SK-N-SH (cell line): Measurements from ENCODE around the gene YY1. TPM values are rescaled to one million over a fixed set of nuclear protein-coding genes. Genes with fewer than 3 reads are reported as not detected.

ENCODE experiments used
- CTCF ChIA-PET: fragments of 300-600, 350-600 bp; formaldehyde crosslinking; extraction: SDS; loops from one replicate; lab custom pipeline; 2021; lab: Yijun Ruan, JAX
- POLR2A ChIA-PET: fragments of 350-600 bp; sonication (Branson Sonifier 250); formaldehyde crosslinking; extraction: SDS; loops from one replicate; lab custom pipeline; 2020; ENCODE audit warnings: antibody characterized with exemption, inconsistent platforms; lab: Yijun Ruan, JAX
- DNase-seq: peaks from one replicate; pipeline ENCODE4 v3.0.0; 2012
- H2AFZ ChIP-seq: fragments of 200-600 bp; sonication (generic); 2 replicates; pipeline ENCODE4 v1.8.1; 2016; ENCODE audit warnings: antibody characterized with exemption, mild to moderate bottlenecking, low read depth
- H3F3A ChIP-seq: fragments of 200-600 bp; sonication (generic); replicated peaks from 2 replicates; pipeline ENCODE3; 2016; ENCODE audit warnings: antibody characterized with exemption, mild to moderate bottlenecking; ENCODE audit not compliant: insufficient read depth
- H3K27ac ChIP-seq, 2 experiments: fragments of 200-500 bp in 1 of 2; fragments of 200-600 bp in 1 of 2; sonication (Bioruptor generic) in 1 of 2; sonication (generic), shearing (Covaris generic) in 1 of 2; 2 replicates each; pipeline versions ENCODE4 v1.5.1 to v1.6.1; 2014 to 2016; ENCODE audit warnings: low read depth in 2 of 2, inconsistent platforms in 1 of 2, low read length in 1 of 2, mild to moderate bottlenecking in 1 of 2, mixed read lengths in 1 of 2
- H3K27me3 ChIP-seq: fragments of 200-600 bp; sonication (generic), shearing (Covaris generic); 2 replicates; pipeline ENCODE4 v1.6.1; 2016; ENCODE audit warnings: mixed run types; ENCODE audit not compliant: insufficient read depth
- H3K36me3 ChIP-seq, 2 experiments: fragments of 200-500 bp in 1 of 2; fragments of 200-600 bp in 1 of 2; sonication (Bioruptor generic) in 1 of 2; sonication (generic) in 1 of 2; replicated peaks in 1 of 2; 2 replicates each; pipeline versions ENCODE3 to v1.5.1; 2014 to 2016; ENCODE audit warnings: low read length in 1 of 2, mild to moderate bottlenecking in 1 of 2; ENCODE audit not compliant: insufficient read depth in 2 of 2, control insufficient read depth in 1 of 2
- H3K4me1 ChIP-seq, 2 experiments: fragments of 200-500 bp in 1 of 2; fragments of 200-600 bp in 1 of 2; sonication (Bioruptor generic) in 1 of 2; sonication (generic), shearing (Covaris generic) in 1 of 2; 2 replicates each; pipeline versions ENCODE4 v1.5.1 to v1.6.1; 2014 to 2016; ENCODE audit warnings: low read depth in 1 of 2, low read length in 1 of 2, mixed run types in 1 of 2; ENCODE audit not compliant: insufficient read depth in 2 of 2, control insufficient read depth in 1 of 2
- H3K4me2 ChIP-seq: fragments of 200-600 bp; sonication (generic), shearing (Covaris generic); 2 replicates; pipeline ENCODE4 v1.6.1; 2017; ENCODE audit warnings: mixed run types
- H3K4me3 ChIP-seq, 2 experiments: fragments of 200-500 bp in 1 of 2; fragments of 200-600 bp in 1 of 2; sonication (Bioruptor generic) in 1 of 2; sonication (generic), shearing (Covaris generic) in 1 of 2; 2 replicates each; pipeline versions ENCODE4 v1.5.1 to v1.8.1; 2014 to 2016; ENCODE audit warnings: low read depth in 2 of 2, inconsistent platforms in 1 of 2, low read length in 1 of 2, mild to moderate bottlenecking in 1 of 2, mixed read lengths in 1 of 2, moderate library complexity in 1 of 2
- H3K79me2 ChIP-seq: fragments of 200-600 bp; sonication (generic); 2 replicates; pipeline ENCODE4 v1.8.1; 2017; ENCODE audit warnings: mild to moderate bottlenecking; ENCODE audit not compliant: insufficient read depth
- H3K9ac ChIP-seq: fragments of 200-600 bp; sonication (generic); 2 replicates; pipeline ENCODE4 v1.6.1; 2017; ENCODE audit warnings: mixed run types
- H3K9me2 ChIP-seq: fragments of 200-600 bp; sonication (generic); 2 replicates; pipeline ENCODE4 v1.6.1; 2017; ENCODE audit warnings: mixed run types
- H3K9me3 ChIP-seq: fragments of 200-600 bp; sonication (generic); 2 replicates; pipeline ENCODE4 v1.6.1; 2017; ENCODE audit warnings: mixed run types, mild to moderate bottlenecking, moderate library complexity
- H4K20me1 ChIP-seq: fragments of 200-600 bp; sonication (generic); 2 replicates; pipeline ENCODE4 v1.6.1; 2017; ENCODE audit warnings: mild to moderate bottlenecking, mixed run types; ENCODE audit not compliant: insufficient read depth
- CHD2 ChIP-seq: fragments of 150-350 bp; IDR thresholded peaks from 2 replicates; pipeline ENCODE4 v1.6.1; 2018; ENCODE audit warnings: low read length; ENCODE audit not compliant: partially characterized antibody
- ELF1 ChIP-seq: IDR thresholded peaks from 2 replicates; pipeline ENCODE4 v1.4.0; 2012
- FOSL2 ChIP-seq: IDR thresholded peaks from 2 replicates; pipeline ENCODE4 v1.4.0; 2012; ENCODE audit warnings: low read depth, mild to moderate bottlenecking, moderate library complexity, borderline replicate concordance
- FOXJ3 ChIP-seq: sonication (generic); formaldehyde crosslinking; IDR thresholded peaks from 2 replicates; pipeline ENCODE4 v1.5.1; 2020; ENCODE audit warnings: mild to moderate bottlenecking, missing genetic modification reagents
- FOXM1 ChIP-seq: IDR thresholded peaks from 2 replicates; pipeline ENCODE4 v1.4.0; 2012; ENCODE audit warnings: low read depth, mild to moderate bottlenecking
- GATA2 ChIP-seq: sonication (generic); formaldehyde crosslinking; IDR thresholded peaks from 2 replicates; pipeline ENCODE4 v1.5.0; 2020; ENCODE audit warnings: mild to moderate bottlenecking, missing genetic modification reagents
- JUND ChIP-seq: IDR thresholded peaks from 2 replicates; pipeline ENCODE4 v1.4.0; 2012
- NFIC ChIP-seq: IDR thresholded peaks from 2 replicates; pipeline ENCODE4 v1.4.0; 2012; ENCODE audit warnings: borderline replicate concordance
- POLR2AphosphoS5 ChIP-seq: IDR thresholded peaks from 2 replicates; pipeline ENCODE4 v1.6.1; 2012; ENCODE audit warnings: low read depth, low read length
- RAD21 ChIP-seq: IDR thresholded peaks from 2 replicates; pipeline ENCODE4 v1.6.1; 2012; ENCODE audit warnings: mild to moderate bottlenecking, low read length
- RFX5 ChIP-seq: IDR thresholded peaks from 2 replicates; pipeline ENCODE4 v1.6.1; 2012; ENCODE audit warnings: mild to moderate bottlenecking, improper control_type of control experiment, low read length
- RXRA ChIP-seq: IDR thresholded peaks from 2 replicates; pipeline ENCODE4 v1.4.0; 2012; ENCODE audit warnings: low read depth, mild to moderate bottlenecking, borderline replicate concordance
- TEAD4 ChIP-seq: IDR thresholded peaks from 2 replicates; pipeline ENCODE4 v1.4.0; 2012; ENCODE audit warnings: mild to moderate bottlenecking, borderline replicate concordance; ENCODE audit not compliant: insufficient read depth
- WGBS: methylation state at CpG from one replicate; pipeline ENCODE4 v1.1.6; 2017; ENCODE audit warnings: low lambda C conversion rate; 5-methylcytosine and 5-hydroxymethylcytosine counted together
- polyA plus RNA-seq, 3 experiments: library from polyadenylated mRNA; depleted of rRNA; stranded (reverse); fragments of >200 nt; gene quantifications; 2 replicates each; pipeline ENCODE4 v1.2.3, GENCODE V29; 2012
- TF ChIP-seq, protein P1 (sequence below): IDR thresholded peaks from 2 replicates; pipeline ENCODE4 v1.4.0; 2012; ENCODE audit warnings: low read depth
- TF ChIP-seq, protein P2 (sequence below): fragments of 150-350 bp; IDR thresholded peaks from 2 replicates; pipeline ENCODE4 v1.6.1; 2017; ENCODE audit warnings: antibody characterized with exemption, low read length, low read depth, borderline replicate concordance
- TF ChIP-seq, protein P3 (sequence below): IDR thresholded peaks from 2 replicates; pipeline ENCODE4; 2012

YY1 gene
- polyA plus RNA-seq, 1 of the 3 experiments (the other 2 are of a cell fraction), result 18.1 TPM

DNA sequence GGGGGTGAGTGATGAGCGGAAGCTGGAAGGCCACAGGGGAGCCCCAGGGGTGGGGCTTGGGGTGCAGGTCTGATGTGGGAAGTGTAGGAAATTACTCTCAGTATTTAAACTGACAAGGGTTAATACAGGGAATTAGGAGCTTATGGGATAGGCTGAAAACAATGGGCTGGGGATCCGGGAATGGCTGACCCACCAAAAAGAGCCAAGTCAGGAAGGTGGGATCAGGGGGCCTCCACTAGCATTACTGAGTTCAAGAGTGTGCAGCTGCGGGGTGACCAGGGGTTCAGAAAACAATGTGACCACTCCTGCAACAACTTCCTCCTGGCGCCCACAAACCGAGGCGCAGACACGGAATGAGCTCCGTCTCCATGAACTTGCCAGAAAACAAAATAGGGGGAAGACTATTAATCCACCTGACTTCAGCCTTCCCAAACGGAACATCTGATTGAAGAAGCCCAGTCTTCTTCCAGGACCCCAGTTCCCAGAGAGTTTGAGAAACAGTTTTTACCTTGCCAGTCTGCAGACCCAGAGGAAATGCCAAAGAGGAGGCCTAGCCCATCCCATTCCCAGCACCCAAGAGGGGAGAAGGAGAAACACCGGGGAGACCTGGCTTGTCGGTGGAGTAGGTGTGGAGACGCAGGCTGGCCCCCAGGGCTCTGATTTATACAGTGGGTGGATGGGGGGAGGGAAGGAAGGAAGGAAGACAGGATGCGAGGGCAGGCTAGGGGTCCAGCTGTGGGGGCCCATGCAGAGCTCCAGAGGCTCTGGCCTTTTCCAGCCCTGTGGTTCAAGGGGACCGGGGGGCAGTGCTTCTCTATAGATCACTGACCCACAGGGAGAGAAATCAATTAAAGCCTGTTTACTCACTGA is 16.5 kb upstream of the YY1 start:
- POLR2A ChIA-PET, result no interaction called here
- CTCF ChIA-PET, result interaction anchor here (1.2 to 1.6 kb wide), 2 partner anchors 8 to 68 kb away, joined by 4 read pairs; no protein-coding TSS in a partner anchor
- H3K9me2 ChIP-seq, result no peaks in the 10 kb centered on the region
- H3K36me3 ChIP-seq, result no peaks in the 10 kb centered on the region
- TF ChIP-seq POLR2AphosphoS5 (no peak), FOXM1 (no peak), CHD2 (no peak), RAD21 (no peak), NFIC (no peak), RXRA (no peak), FOSL2 (no peak), FOXJ3 (CRISPR knock-in tag) (no peak), TEAD4 (no peak), GATA2 (CRISPR knock-in tag) (no peak), JUND (no peak), ELF1 (no peak), RFX5 (no peak)
- TF ChIP-seq, protein P1, sequence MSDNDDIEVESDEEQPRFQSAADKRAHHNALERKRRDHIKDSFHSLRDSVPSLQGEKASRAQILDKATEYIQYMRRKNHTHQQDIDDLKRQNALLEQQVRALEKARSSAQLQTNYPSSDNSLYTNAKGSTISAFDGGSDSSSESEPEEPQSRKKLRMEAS, result no peak
- TF ChIP-seq, protein P2, sequence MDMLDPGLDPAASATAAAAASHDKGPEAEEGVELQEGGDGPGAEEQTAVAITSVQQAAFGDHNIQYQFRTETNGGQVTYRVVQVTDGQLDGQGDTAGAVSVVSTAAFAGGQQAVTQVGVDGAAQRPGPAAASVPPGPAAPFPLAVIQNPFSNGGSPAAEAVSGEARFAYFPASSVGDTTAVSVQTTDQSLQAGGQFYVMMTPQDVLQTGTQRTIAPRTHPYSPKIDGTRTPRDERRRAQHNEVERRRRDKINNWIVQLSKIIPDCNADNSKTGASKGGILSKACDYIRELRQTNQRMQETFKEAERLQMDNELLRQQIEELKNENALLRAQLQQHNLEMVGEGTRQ, result no peak
- TF ChIP-seq, protein P3, sequence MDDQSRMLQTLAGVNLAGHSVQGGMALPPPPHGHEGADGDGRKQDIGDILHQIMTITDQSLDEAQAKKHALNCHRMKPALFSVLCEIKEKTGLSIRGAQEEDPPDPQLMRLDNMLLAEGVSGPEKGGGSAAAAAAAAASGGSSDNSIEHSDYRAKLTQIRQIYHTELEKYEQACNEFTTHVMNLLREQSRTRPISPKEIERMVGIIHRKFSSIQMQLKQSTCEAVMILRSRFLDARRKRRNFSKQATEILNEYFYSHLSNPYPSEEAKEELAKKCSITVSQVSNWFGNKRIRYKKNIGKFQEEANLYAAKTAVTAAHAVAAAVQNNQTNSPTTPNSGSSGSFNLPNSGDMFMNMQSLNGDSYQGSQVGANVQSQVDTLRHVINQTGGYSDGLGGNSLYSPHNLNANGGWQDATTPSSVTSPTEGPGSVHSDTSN, result no peak
- TF ChIP-seq, all 33 proteins: peak for 0
- no peaks in the 10 kb centered on the region; the same call in 1 of the 2 replicates for H4K20me1 ChIP-seq
- no peaks in the 10 kb centered on the region; a peak in 1 of 4 replicates for H3K4me1 ChIP-seq
- H3K27ac ChIP-seq, result no peak overlapping the region
- 89% methylated on average over 14 of the region's 14 CpGs for WGBS
- H3K27me3 ChIP-seq, result no peaks in the 10 kb centered on the region
- DNase-seq, result no peak
- no peak overlapping the region for H3K4me2 ChIP-seq
- H3K4me3 ChIP-seq, result no peak overlapping the region
- H3K79me2 ChIP-seq, result peaks cover 22% of the 10 kb centered on the region; the same call in 1 of the 2 replicates
- H2AFZ ChIP-seq, result no peak overlapping the region
- no peaks in the 10 kb centered on the region for H3F3A ChIP-seq
- no peak overlapping the region for H3K9ac ChIP-seq
- no peaks in the 10 kb centered on the region for H3K9me3 ChIP-seq
